ENCODE measurements around the gene ZFP91. TPM values are rescaled to one million over a fixed set of nuclear protein-coding genes. Genes with fewer than 3 reads are reported as not detected.
A peak's percentile ranks its signal among the peaks of the same experiment; 100 is the strongest.

ZFP91 gene
- total RNA-seq, 1 donor from 2014 or later: 44.0 TPM

DNA sequence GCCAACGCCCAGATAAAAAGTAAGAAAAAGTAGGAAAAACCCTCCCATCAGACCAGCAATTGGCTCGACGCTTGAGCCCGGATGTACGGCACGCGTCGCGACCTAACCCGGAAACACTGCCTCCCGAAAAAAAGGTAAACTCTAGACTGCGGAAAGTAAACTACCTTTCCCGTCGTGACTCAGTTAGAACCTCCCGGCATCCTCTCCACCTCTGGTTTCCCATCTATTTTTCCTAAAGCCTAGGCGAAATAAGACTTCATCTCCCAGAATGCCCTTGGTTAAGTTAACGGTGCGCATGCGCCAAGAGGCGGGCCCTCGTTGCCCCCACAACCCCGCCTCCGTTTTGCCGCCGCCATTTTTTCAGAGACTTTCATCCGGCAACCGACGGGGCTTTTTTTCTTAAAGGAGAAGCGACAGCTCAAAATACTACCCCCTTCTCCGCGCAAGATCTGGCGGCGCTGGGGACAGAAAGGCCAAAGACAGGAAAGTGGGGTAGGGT lies 678 bp upstream of the ZFP91 start:
- TF ChIP-seq, protein P1, sequence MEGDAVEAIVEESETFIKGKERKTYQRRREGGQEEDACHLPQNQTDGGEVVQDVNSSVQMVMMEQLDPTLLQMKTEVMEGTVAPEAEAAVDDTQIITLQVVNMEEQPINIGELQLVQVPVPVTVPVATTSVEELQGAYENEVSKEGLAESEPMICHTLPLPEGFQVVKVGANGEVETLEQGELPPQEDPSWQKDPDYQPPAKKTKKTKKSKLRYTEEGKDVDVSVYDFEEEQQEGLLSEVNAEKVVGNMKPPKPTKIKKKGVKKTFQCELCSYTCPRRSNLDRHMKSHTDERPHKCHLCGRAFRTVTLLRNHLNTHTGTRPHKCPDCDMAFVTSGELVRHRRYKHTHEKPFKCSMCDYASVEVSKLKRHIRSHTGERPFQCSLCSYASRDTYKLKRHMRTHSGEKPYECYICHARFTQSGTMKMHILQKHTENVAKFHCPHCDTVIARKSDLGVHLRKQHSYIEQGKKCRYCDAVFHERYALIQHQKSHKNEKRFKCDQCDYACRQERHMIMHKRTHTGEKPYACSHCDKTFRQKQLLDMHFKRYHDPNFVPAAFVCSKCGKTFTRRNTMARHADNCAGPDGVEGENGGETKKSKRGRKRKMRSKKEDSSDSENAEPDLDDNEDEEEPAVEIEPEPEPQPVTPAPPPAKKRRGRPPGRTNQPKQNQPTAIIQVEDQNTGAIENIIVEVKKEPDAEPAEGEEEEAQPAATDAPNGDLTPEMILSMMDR (IDR thresholded peaks at IDR 0.05): no peak
- Mint-ChIP-seq H3K9me3 (ENCODE audit: low read depth) (no peaks in the 10 kb centered on the region), H3K4me3 (ENCODE audit: unreplicated experiment) (peak overlapping the region; percentile 97), H3K4me1 (ENCODE audit: low read depth) (peaks cover 67% of the 10 kb centered on the region), H3K27me3 (ENCODE audit: low read depth) (no peaks in the 10 kb centered on the region), H3K27ac (ENCODE audit: unreplicated experiment) (peak overlapping the region; percentile 100), H3K36me3 (ENCODE audit: low read depth) (no peaks in the 10 kb centered on the region)
- peak; percentile 96 for DNase-seq (ENCODE audit: low spot score)

DNA sequence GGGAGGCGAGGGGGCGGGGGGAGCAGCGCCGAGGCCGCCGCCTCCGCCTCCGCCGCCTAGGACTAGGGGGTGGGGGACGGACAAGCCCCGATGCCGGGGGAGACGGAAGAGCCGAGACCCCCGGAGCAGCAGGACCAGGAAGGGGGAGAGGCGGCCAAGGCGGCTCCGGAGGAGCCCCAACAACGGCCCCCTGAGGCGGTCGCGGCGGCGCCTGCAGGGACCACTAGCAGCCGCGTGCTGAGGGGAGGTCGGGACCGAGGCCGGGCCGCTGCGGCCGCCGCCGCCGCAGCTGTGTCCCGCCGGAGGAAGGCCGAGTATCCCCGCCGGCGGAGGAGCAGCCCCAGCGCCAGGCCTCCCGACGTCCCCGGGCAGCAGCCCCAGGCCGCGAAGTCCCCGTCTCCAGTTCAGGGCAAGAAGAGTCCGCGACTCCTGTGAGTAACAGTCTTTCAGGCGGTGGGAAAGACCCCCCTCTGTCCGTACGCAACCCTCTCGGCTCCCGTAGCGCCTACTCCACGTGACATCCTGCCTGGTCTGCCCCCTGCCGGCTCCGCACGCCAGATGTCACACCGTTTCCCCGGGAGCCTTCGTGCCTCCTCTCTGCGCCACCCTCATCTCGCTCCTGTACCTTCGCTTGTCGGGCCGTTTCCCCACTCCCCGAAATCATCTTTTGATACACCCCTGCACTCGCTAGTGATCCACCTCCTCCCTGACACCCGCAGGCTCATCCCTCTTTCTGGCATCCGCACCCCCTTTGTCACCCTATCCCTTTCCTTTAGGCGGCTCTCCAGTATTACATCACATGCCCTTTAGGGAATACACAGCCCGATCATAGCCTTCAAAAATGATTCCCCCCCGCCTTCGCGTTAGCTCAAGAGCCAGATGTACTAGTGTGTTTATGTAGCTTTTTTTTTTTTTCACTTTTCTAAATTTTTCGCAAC lies 598 bp downstream of the ZFP91 start:
- H3K27ac Mint-ChIP-seq (ENCODE audit: unreplicated experiment): peak overlapping the region; percentile 100
- H3K4me1 Mint-ChIP-seq (ENCODE audit: low read depth): peaks cover 58% of the 10 kb centered on the region
- H3K27me3 Mint-ChIP-seq (ENCODE audit: low read depth): no peaks in the 10 kb centered on the region
- no peaks in the 10 kb centered on the region for H3K36me3 Mint-ChIP-seq (ENCODE audit: low read depth)
- peak overlapping the region; percentile 97 for H3K4me3 Mint-ChIP-seq (ENCODE audit: unreplicated experiment)
- no peaks in the 10 kb centered on the region for H3K9me3 Mint-ChIP-seq (ENCODE audit: low read depth)
- TF ChIP-seq, protein P1 (IDR thresholded peaks at IDR 0.05): peak; percentile 87
- DNase-seq (ENCODE audit: low spot score): peak; percentile 96

DNA sequence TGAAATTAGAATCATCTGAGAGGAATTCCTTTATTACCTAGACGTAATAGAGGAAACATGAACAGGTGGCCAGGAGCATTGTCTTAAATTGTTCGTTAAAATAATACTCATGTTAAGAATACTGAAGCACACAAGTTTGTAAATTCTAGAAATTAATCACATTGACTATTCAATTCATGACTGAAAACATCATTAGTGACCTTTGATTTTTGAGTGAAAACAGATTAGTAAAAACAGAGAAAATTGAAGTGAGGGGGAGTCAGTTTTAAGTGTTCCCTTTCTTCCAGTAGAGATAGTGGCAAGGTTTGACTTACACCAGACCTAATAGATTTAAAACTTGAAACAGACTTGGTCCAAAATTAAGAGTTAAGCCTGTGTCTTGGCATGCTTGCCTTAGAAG lies 1.4 kb downstream of the ZFP91 start:
- Mint-ChIP-seq H3K9me3 (ENCODE audit: low read depth) (no peaks in the 10 kb centered on the region), H3K36me3 (ENCODE audit: low read depth) (no peaks in the 10 kb centered on the region), H3K27ac (ENCODE audit: unreplicated experiment) (peak overlapping the region; percentile 100), H3K27me3 (ENCODE audit: low read depth) (no peaks in the 10 kb centered on the region), H3K4me3 (ENCODE audit: unreplicated experiment) (peak overlapping the region; percentile 97), H3K4me1 (ENCODE audit: low read depth) (peaks cover 50% of the 10 kb centered on the region)
- no peak for DNase-seq (ENCODE audit: low spot score)
- TF ChIP-seq, protein P1 (IDR thresholded peaks at IDR 0.05): no peak

DNA sequence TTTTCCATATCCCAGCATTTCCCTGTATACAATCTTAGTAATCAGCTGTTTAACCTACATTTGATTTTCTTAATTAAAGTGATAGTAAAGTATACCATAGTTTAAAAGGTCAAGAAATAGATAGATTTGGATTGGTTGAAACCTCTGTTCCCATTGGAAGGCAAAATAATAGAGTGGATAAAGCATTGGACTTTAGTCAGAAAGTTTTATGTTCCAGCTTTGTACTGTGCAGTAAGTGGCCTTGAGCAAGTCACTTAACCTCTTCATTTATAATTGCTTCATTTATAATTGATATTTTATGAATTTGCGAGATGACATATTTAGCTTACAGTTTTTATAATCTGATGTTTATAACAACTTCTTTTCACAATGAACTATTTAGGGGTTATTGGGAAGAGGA lies 3.6 kb downstream of the ZFP91 start:
- H3K27ac Mint-ChIP-seq (ENCODE audit: unreplicated experiment): no peak overlapping the region
- peaks cover 34% of the 10 kb centered on the region for H3K4me1 Mint-ChIP-seq (ENCODE audit: low read depth)
- no peaks in the 10 kb centered on the region for H3K27me3 Mint-ChIP-seq (ENCODE audit: low read depth)
- TF ChIP-seq, protein P1 (IDR thresholded peaks at IDR 0.05): no peak
- no peak for DNase-seq (ENCODE audit: low spot score)
- H3K36me3 Mint-ChIP-seq (ENCODE audit: low read depth): no peaks in the 10 kb centered on the region
- H3K4me3 Mint-ChIP-seq (ENCODE audit: unreplicated experiment): no peak overlapping the region
- no peaks in the 10 kb centered on the region for H3K9me3 Mint-ChIP-seq (ENCODE audit: low read depth)

DNA sequence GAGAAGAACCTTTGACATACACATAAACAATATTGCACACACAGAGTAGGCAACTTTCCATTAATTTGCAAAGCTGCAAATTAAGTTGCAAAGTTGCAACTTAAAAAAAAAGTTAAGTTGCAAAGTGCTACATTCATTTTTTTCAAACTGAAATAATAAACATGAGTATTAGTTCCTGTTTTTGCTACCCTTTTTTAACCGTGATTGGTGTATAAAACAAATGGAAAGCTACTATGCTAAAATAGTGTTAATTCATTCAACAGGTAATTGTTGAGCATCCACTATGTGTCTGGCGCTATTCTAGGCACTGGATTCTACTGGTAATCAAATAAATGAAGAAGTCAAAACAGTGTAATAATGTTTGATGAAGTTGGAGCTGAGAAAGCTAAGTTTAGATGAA lies 8.1 kb downstream of the ZFP91 start:
- Mint-ChIP-seq H3K36me3 (ENCODE audit: low read depth) (no peaks in the 10 kb centered on the region), H3K9me3 (ENCODE audit: low read depth) (no peaks in the 10 kb centered on the region), H3K27me3 (ENCODE audit: low read depth) (no peaks in the 10 kb centered on the region), H3K27ac (ENCODE audit: unreplicated experiment) (no peak overlapping the region), H3K4me1 (ENCODE audit: low read depth) (peaks cover 14% of the 10 kb centered on the region), H3K4me3 (ENCODE audit: unreplicated experiment) (no peak overlapping the region)
- no peak for DNase-seq (ENCODE audit: low spot score)
- TF ChIP-seq, protein P1 (IDR thresholded peaks at IDR 0.05): no peak
